Measurements from ENCODE around the gene EBF4.

EBF4 gene

DNA sequence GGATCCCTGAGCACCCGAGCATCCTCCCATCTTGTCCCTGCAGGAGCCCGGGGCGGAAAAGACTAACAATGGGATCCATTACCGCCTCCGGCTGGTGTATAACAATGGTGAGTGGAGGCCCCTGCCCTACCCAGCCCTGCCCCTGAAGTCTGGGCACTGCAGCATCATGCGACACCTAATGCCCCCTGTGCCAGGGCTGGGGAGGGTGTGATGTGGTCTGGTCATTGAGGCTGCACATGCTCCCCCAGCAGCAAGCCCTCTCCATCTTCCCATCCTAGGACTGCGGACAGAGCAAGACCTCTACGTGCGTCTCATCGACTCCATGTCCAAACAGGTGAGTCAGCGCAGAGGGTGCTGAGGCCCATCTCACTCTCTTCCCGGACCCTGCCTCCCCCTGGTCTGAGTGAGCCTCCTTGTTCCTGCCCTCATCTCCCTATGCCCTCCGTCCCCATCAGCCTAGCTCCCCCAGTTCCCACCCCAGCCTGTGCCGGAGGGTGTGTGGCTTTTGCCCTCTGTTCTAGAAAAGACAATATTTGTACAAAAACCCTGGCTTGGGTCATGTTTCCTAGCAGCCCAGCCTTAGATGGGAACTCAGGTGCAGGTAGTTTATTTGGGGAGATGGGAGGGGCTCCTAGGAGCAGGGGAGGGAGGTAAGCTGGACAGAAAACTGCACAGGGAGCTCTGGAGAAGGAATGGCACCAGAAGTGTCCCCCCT is 13.5 kb downstream of the EBF4 start:
- H3K27me3 ChIP-seq (ENCODE audit: insufficient read depth, low read length): peaks cover 66% of the 10 kb centered on the region

GRCh38 chr20:2706688-2707352 is 14.2 kb downstream of the EBF4 start:
- Histone ChIP-seq H3K36me3 (ENCODE audit: insufficient read depth, low read length) (no peaks in the 10 kb centered on the region), H3K27ac (ENCODE audit: low read depth, low read length) (no peak overlapping the region), H3K9ac (ENCODE audit: low read depth, low read length) (no peak overlapping the region), H3K27me3 (ENCODE audit: insufficient read depth, low read length) (peaks cover 58% of the 10 kb centered on the region), H3K9me3 (ENCODE audit: insufficient read depth, low read depth, low read length) (no peaks in the 10 kb centered on the region), H3K4me3 (ENCODE audit: low read length) (no peak overlapping the region), H3K4me1 (ENCODE audit: insufficient read depth, low read length) (peaks cover 36% of the 10 kb centered on the region)
- 82% methylated on average over 6 of the region's 6 CpGs for WGBS

More for the DNA sequence above, 13.5 kb downstream of the EBF4 start:
- 61% methylated on average over 14 of the region's 14 CpGs for WGBS
- Histone ChIP-seq H3K36me3 (ENCODE audit: insufficient read depth, low read length) (no peaks in the 10 kb centered on the region), H3K4me3 (ENCODE audit: low read length) (no peak overlapping the region), H3K9ac (ENCODE audit: low read depth, low read length) (no peak overlapping the region), H3K9me3 (ENCODE audit: insufficient read depth, low read depth, low read length) (no peaks in the 10 kb centered on the region), H3K4me1 (ENCODE audit: insufficient read depth, low read length) (peaks cover 42% of the 10 kb centered on the region), H3K27ac (ENCODE audit: low read depth, low read length) (no peak overlapping the region)

DNA sequence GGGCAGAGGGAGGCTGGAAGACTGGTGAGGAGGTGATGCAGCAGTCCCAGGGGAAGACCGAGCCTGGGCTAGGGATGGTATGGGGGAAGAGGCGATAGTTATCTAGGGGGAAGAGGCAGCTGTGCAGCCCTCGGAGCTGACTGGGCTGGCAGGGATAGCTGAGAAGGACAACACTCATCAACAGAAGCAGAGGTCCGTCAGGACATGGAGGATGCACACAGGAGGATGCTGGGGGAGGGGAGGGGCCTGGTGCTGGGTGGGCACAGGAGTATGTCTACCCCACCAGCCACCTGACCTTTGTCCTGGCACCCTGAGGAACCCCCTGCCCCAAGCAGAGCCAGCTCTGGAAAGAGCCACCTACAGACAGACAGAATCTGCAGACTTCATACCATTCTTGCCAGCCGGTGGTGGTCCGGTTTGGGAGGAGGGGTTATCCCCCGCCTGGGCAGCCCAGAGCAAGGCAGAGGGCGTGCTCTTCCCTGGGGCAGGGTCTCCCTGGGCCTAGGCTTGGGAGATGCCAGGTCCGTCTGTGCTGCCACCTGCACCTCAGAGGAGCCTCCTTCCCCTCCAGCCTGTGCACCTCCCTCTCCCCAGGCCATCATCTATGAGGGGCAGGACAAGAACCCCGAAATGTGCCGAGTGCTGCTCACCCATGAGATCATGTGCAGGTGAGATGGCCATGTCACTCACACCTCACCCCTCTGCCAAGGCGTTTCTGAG is 14.9 kb downstream of the EBF4 start:
- WGBS: 79% methylated on average over 12 of the region's 12 CpGs
- Histone ChIP-seq H3K4me1 (ENCODE audit: insufficient read depth, low read length) (peaks cover 30% of the 10 kb centered on the region), H3K27me3 (ENCODE audit: insufficient read depth, low read length) (peaks cover 52% of the 10 kb centered on the region)

DNA sequence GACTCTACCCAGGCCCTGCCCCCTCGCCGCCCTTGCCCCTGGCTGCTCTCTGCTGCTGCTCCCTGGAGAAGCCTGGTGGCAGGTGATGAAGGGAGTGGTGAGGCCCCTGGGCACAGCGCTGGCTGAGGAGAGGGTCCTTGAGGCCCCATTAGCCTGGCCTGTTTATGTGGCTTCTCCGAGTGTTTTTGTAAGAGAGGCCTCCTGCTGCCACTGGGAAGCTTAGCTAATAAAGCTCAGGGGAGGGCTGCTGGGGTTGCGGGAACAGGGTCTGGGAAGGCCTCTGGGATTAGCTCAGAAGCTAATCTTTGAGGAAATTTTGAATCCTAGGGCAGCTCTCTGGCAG is 15.5 kb downstream of the EBF4 start:
- H3K4me3 ChIP-seq (ENCODE audit: low read length): no peak overlapping the region
- H3K4me1 ChIP-seq (ENCODE audit: insufficient read depth, low read length): peaks cover 29% of the 10 kb centered on the region
- H3K36me3 ChIP-seq (ENCODE audit: insufficient read depth, low read length): no peaks in the 10 kb centered on the region
- WGBS: 54% methylated on average over 5 of the region's 5 CpGs
- H3K27me3 ChIP-seq (ENCODE audit: insufficient read depth, low read length): peaks cover 47% of the 10 kb centered on the region
- no peak overlapping the region for H3K27ac ChIP-seq (ENCODE audit: low read depth, low read length)
- no peak overlapping the region for H3K9ac ChIP-seq (ENCODE audit: low read depth, low read length)
- no peaks in the 10 kb centered on the region for H3K9me3 ChIP-seq (ENCODE audit: insufficient read depth, low read depth, low read length)

More for the DNA sequence above, 14.9 kb downstream of the EBF4 start:
- Histone ChIP-seq H3K27ac (ENCODE audit: low read depth, low read length) (no peak overlapping the region), H3K9ac (ENCODE audit: low read depth, low read length) (no peak overlapping the region), H3K36me3 (ENCODE audit: insufficient read depth, low read length) (no peaks in the 10 kb centered on the region), H3K4me3 (ENCODE audit: low read length) (no peak overlapping the region), H3K9me3 (ENCODE audit: insufficient read depth, low read depth, low read length) (no peaks in the 10 kb centered on the region)

GRCh38 chr20:2708665-2709064 is 16.1 kb downstream of the EBF4 start:
- Histone ChIP-seq H3K9ac (ENCODE audit: low read depth, low read length) (no peak overlapping the region), H3K9me3 (ENCODE audit: insufficient read depth, low read depth, low read length) (no peaks in the 10 kb centered on the region), H3K36me3 (ENCODE audit: insufficient read depth, low read length) (no peaks in the 10 kb centered on the region), H3K4me1 (ENCODE audit: insufficient read depth, low read length) (peaks cover 29% of the 10 kb centered on the region), H3K4me3 (ENCODE audit: low read length) (no peak overlapping the region), H3K27me3 (ENCODE audit: insufficient read depth, low read length) (peaks cover 42% of the 10 kb centered on the region), H3K27ac (ENCODE audit: low read depth, low read length) (no peak overlapping the region)
- 90% methylated on average over 9 of the region's 9 CpGs for WGBS

DNA sequence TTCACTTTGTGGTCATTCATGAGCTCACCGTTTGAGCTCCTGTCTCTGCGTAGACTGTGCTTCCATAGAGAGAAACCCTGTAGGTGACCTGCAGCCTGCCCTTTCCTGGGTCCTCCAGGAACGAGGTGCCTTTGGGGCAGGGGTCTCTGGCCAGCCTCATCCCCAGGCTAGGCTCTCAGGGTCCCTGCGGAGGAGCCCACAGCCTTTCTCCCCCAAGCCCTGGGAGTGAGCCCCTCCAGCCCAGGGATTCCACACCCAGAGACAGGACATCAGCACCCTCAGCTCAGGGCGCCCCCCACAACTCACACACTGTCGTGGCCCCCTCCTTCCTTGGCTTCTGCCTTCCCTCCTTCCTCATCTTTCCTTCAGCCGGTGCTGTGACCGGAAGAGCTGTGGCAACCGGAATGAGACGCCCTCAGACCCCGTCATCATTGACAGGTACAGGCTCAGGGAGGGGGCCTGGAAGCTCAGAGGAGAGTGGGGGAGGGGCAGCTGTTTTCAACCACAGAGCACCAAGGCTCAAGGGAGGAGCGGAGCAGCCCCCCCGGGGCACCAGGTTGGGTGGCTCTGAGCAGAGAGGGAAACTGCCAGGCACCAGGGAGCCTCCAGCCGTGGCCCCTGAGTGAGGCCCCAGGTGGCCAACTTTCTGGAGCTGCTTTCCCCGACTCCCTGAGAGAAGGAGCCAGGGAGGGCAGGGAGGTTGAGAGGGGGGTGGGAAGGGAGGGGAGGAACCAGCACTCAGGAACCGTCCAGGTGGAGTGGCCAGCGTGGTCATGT is 16.8 kb downstream of the EBF4 start:
- peaks cover 35% of the 10 kb centered on the region for H3K27me3 ChIP-seq (ENCODE audit: insufficient read depth, low read length)
- no peaks in the 10 kb centered on the region for H3K9me3 ChIP-seq (ENCODE audit: insufficient read depth, low read depth, low read length)
- H3K27ac ChIP-seq (ENCODE audit: low read depth, low read length): no peak overlapping the region
- peaks cover 29% of the 10 kb centered on the region for H3K4me1 ChIP-seq (ENCODE audit: insufficient read depth, low read length)
- H3K9ac ChIP-seq (ENCODE audit: low read depth, low read length): no peak overlapping the region
- WGBS: 51% methylated on average over 17 of the region's 17 CpGs
- H3K36me3 ChIP-seq (ENCODE audit: insufficient read depth, low read length): no peaks in the 10 kb centered on the region
- H3K4me3 ChIP-seq (ENCODE audit: low read length): no peak overlapping the region

- H3K36me3 ChIP-seq (ENCODE audit: insufficient read depth, low read length): no peaks in the 10 kb centered on the region
- H3K9ac ChIP-seq (ENCODE audit: low read depth, low read length): no peak overlapping the region
- WGBS: 31% methylated on average over 3 of the region's 3 CpGs
- no peak overlapping the region for H3K27ac ChIP-seq (ENCODE audit: low read depth, low read length)
- H3K27me3 ChIP-seq (ENCODE audit: insufficient read depth, low read length): no peaks in the 10 kb centered on the region; the same call in 1 of the 2 replicates
- no peak overlapping the region for H3K4me3 ChIP-seq (ENCODE audit: low read length)
- H3K4me1 ChIP-seq (ENCODE audit: insufficient read depth, low read length): peaks cover 8% of the 10 kb centered on the region; the same call in 1 of the 2 replicates
- H3K9me3 ChIP-seq (ENCODE audit: insufficient read depth, low read depth, low read length): 0 out of 2 replicates have a peak, but pooled peaks cover 4% of the 10 kb centered on the region
Measured at GRCh38 chr20:2713285-2713684, 20.7 kb downstream of the EBF4 start.

DNA sequence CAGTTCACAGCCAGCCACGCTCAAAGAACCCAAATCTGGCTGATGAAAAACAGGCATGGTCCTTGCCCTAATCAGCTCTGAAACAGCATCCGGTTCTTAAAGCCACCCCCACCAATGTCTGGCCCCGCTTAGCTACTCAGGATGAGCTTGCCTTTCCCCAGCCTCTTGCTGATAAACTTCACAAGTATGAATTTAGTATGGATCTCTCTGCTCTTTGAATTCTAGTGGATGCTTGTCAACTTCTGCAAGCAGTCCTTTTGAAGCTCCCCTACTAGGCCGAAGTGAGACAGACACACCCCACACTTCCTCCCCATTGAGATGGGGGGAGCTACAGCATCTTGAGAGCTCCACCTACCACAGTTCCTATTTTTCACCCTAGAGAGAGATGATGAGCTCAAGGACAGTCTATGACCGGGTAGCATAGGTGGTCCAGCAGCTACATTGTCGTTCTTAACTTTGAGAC is 36.7 kb downstream of the EBF4 start:
- Histone ChIP-seq H3K4me3 (ENCODE audit: low read length) (no peak overlapping the region), H3K27me3 (ENCODE audit: insufficient read depth, low read length) (peaks cover 12% of the 10 kb centered on the region; the same call in 1 of the 2 replicates), H3K9ac (ENCODE audit: low read depth, low read length) (no peak overlapping the region), H3K27ac (ENCODE audit: low read depth, low read length) (no peak overlapping the region), H3K4me1 (ENCODE audit: insufficient read depth, low read length) (no peaks in the 10 kb centered on the region), H3K9me3 (ENCODE audit: insufficient read depth, low read depth, low read length) (peaks cover 4% of the 10 kb centered on the region; the same call in 1 of the 2 replicates), H3K36me3 (ENCODE audit: insufficient read depth, low read length) (no peaks in the 10 kb centered on the region)
- 73% methylated on average over 6 of the region's 6 CpGs for WGBS

GRCh38 chr20:2729791-2730190 is 37.2 kb downstream of the EBF4 start:
- 80% methylated on average over 1 of the region's 1 CpG for WGBS
- Histone ChIP-seq H3K27me3 (ENCODE audit: insufficient read depth, low read length) (peaks cover 12% of the 10 kb centered on the region; the same call in 1 of the 2 replicates), H3K9me3 (ENCODE audit: insufficient read depth, low read depth, low read length) (peaks cover 7% of the 10 kb centered on the region; the same call in 1 of the 2 replicates), H3K27ac (ENCODE audit: low read depth, low read length) (no peak overlapping the region), H3K9ac (ENCODE audit: low read depth, low read length) (no peak overlapping the region), H3K36me3 (ENCODE audit: insufficient read depth, low read length) (no peaks in the 10 kb centered on the region), H3K4me3 (ENCODE audit: low read length) (no peak overlapping the region), H3K4me1 (ENCODE audit: insufficient read depth, low read length) (no peaks in the 10 kb centered on the region)

GRCh38 chr20:2734899-2735298 is 42.3 kb downstream of the EBF4 start:
- Histone ChIP-seq H3K36me3 (ENCODE audit: insufficient read depth, low read length) (no peaks in the 10 kb centered on the region), H3K9me3 (ENCODE audit: insufficient read depth, low read depth, low read length) (peaks cover 7% of the 10 kb centered on the region; the same call in 1 of the 2 replicates), H3K9ac (ENCODE audit: low read depth, low read length) (no peak overlapping the region), H3K27ac (ENCODE audit: low read depth, low read length) (no peak overlapping the region), H3K27me3 (ENCODE audit: insufficient read depth, low read length) (no peaks in the 10 kb centered on the region), H3K4me3 (ENCODE audit: low read length) (no peak overlapping the region), H3K4me1 (ENCODE audit: insufficient read depth, low read length) (peaks cover 9% of the 10 kb centered on the region; the same call in 1 of the 2 replicates)
- 81% methylated on average over 2 of the region's 2 CpGs for WGBS

All from HUES64 (cell line).